GM19324 (cell line): ENCODE results near the gene CAND2.

Source experiments
- ATAC-seq: cut with Tn5 transposase; IDR thresholded peaks from one replicate; pipeline ENCODE4 v1.9.1; 2021; ENCODE audit warnings: mild to moderate bottlenecking, moderate library complexity; ENCODE audit not compliant: unreplicated experiment, low FRiP score

The CAND2 gene

GRCh38 chr3:12796171-12797123 lies at the start of gene CAND2:
Gene CAND2, plus strand, starts transcription at chr3:12796680. Its CDS starts 41 bp downstream, at chr3:12796721.
- ATAC-seq: no peak

GRCh38 chr3:12748477-12748876 lies 48.0 kb upstream of the CAND2 start:
- ATAC-seq: no peak

GRCh38 chr3:12750223-12750622 lies 46.3 kb upstream of the CAND2 start:
- no peak for ATAC-seq

GRCh38 chr3:12750658-12751071 lies 45.8 kb upstream of the CAND2 start:
- ATAC-seq: no peak

GRCh38 chr3:12751571-12751970 lies 44.9 kb upstream of the CAND2 start:
- ATAC-seq: no peak

- no peak for ATAC-seq
These were observed 44.4 kb upstream of the CAND2 start for GRCh38 chr3:12752102-12752501.

GRCh38 chr3:12752809-12753208 lies 43.7 kb upstream of the CAND2 start:
- no peak for ATAC-seq

GRCh38 chr3:12753275-12754028 lies 43.0 kb upstream of the CAND2 start:
- no peak for ATAC-seq

- no peak for ATAC-seq
These were observed 42.2 kb upstream of the CAND2 start for GRCh38 chr3:12754313-12754712.

- no peak for ATAC-seq
These were observed 40.7 kb upstream of the CAND2 start for GRCh38 chr3:12755754-12756153.

GRCh38 chr3:12756175-12756574 lies 40.3 kb upstream of the CAND2 start:
- ATAC-seq: no peak

- no peak for ATAC-seq
These were observed 39.8 kb upstream of the CAND2 start for GRCh38 chr3:12756635-12757034.

- no peak for ATAC-seq
These were observed 38.3 kb upstream of the CAND2 start for GRCh38 chr3:12758025-12758781.

- ATAC-seq: no peak
These were observed 37.3 kb upstream of the CAND2 start, which contains the start of gene TMEM40 for GRCh38 chr3:12759097-12759679. Gene TMEM40, minus strand, starts transcription at chr3:12759259. Its CDS starts 9,427 bp downstream, at chr3:12749832.

GRCh38 chr3:12759693-12760565 lies 36.6 kb upstream of the CAND2 start:
- no peak for ATAC-seq

GRCh38 chr3:12764171-12764776 lies 32.2 kb upstream of the CAND2 start:
- no peak for ATAC-seq

- ATAC-seq: no peak
These were observed 29.9 kb upstream of the CAND2 start for GRCh38 chr3:12766541-12766940.

GRCh38 chr3:12768579-12769527 lies 27.6 kb upstream of the CAND2 start:
- no peak for ATAC-seq
